Measurements from ENCODE around the gene THADA.
"Not testable (repeated sequence)": the region's sequence is repeated elsewhere in the genome, so short reads cannot be mapped to it uniquely, and the experiment has no call there.

The THADA gene

GRCh38 chr2:43391878-43392215 lies 204.0 kb downstream of the THADA start:
- DNase-seq: no peak

DNA sequence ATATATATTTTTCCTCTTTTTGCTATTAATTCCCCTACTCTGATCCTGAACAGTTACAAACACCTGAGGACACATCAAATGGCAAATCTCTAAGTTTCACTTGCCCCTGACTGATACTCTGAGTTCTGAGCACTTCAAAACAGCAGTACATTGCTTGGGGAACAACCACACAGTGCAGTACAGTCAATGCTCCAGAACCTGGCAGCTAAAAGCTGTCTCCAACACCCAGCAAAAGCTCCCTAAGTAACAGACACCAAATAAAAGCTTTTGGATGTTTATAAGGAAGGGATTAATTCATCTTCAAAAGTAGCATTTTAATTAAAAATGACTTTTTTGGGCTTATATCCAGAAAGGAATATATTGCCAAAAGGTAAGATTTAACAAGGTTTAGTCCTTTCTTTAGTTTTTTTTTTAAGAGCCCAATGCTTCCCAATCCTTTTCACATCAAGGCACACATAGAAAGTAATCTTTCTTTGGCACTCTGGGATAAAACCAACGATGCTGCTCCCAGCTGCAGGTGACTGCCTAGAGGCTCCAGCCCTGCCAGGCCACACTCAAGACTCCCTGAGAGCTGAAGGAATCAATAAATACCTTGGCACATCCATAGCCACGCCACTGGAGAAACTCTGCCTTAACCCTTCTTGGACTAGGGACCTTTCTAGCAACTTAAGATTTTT lies 204.5 kb downstream of the THADA start:
- peak in 1 of 58 donors; percentile 20 for DNase-seq

- DNase-seq: no peak
These were observed 206.0 kb downstream of the THADA start for GRCh38 chr2:43389581-43390466.

DNA sequence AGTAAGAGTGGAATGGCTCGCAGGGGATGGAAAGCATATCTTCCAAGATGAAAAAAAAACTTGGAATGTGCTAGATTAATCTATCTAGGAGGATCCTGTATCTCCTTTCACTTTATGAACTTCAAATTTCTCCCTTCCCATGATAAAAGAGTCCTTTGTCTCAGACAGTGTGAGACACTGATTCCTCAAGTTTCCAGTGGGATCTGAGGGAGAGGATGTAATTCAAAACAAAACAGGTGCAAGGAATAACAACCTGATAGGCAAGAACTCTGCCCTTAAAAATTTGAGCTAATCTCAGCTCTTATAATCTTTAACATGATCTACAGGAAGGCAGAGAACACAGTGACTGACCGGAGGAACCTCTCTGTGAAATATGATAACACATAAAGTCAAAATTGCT lies 207.5 kb downstream of the THADA start:
- no peak for DNase-seq

- no peak for DNase-seq
These were observed 208.5 kb downstream of the THADA start for GRCh38 chr2:43387092-43388062.

DNA sequence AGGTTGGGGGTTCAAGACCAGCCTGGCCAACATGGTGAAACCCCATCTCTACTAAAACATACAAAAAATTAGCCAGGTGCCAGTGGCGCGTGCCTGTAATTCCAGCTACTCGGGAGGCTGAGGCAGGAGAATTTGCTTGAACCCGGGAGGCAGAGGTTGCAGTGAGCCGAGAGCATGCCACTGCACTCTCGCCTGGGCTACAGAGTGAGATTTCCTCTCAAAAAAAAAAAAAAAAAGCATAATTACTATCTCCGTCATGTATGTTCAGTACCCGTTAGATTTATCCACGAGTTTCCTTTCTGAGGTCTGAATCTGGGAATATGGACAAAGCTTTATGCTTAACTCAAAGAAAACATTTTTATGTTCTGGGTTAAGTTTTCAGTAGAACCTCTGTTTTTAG lies 209.2 kb downstream of the THADA start:
- not testable (repeated sequence) for DNase-seq

- no peak for DNase-seq
These were observed 211.7 kb downstream of the THADA start for GRCh38 chr2:43384143-43384542.

DNA sequence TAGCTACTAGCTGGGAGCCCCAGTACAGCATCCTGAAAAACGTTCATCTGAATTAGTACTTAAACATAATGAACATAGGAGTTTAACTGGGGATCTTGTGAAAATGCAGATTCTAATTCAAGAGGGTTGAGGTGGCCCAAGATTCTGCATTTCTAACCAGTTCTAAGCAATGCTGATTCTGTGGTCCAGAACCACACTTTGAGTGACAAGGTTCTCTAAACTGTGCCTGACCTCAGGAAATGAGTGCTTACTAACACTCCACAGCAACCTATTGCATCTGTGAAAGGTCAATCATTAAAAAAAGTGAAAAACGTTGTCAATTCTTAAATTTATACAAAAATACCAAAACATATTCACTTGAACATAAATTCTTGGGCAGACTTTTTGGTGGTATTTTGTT lies 212.3 kb downstream of the THADA start:
- DNase-seq: no peak

- no peak for DNase-seq
These were observed 216.3 kb downstream of the THADA start for GRCh38 chr2:43379494-43379893.

DNA sequence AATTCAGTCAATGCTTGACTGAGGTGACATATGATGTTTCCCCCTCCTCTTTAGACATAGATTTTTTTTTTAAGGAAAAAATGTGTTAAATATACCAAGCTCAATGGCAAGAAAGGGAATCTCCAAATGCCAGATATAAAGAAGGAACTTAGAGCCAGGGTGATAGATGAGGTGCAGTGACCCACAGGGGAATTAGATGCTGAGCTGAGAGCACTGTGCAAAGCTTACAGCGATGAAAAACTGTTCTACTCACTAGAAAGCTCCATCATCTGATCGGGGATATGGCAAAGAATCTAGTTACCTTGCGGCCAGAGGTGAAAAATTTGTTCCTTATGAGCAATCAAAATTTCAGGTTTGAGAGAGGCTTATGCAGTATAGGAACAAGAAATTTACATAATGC lies 218.5 kb downstream of the THADA start:
- no peak for DNase-seq

- no peak for DNase-seq
These were observed 219.2 kb downstream of the THADA start for GRCh38 chr2:43376523-43377198.

- peak in 3 of 58 donors; percentile 3 to 39 (median 10) for DNase-seq
These were observed 219.9 kb downstream of the THADA start for GRCh38 chr2:43375746-43376522.

DNA sequence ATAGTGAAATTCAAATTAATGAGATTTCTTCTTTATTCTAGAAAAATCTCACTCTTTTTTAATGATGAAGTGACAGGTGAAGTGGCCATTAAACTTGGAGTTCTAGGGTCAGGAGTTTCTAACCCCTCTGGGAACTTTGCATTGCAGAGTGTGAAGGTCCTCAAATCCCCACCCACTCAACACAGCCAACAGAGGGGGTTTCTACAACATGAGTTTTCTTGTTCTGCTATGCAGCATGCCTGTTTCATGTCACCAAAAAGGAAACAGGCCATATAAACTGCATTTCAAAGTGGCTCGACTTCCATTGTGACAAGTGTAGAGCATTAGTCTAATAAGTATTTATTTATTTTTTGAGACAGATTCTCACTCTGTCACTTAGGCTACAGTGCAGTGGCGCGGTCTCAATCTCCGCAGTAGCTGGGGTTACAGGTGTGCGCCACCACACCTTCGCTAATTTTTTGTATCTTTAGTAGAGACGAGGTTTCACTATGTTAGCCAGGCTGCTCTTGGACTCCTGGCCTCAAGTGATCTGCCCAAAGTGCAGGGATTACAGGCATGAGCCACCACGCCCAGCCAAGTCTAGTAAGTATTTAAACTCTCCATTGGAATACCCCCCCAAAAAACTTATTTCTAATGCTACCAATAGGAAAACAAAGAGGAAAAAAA lies 223.3 kb downstream of the THADA start:
- DNase-seq: no peak

DNA sequence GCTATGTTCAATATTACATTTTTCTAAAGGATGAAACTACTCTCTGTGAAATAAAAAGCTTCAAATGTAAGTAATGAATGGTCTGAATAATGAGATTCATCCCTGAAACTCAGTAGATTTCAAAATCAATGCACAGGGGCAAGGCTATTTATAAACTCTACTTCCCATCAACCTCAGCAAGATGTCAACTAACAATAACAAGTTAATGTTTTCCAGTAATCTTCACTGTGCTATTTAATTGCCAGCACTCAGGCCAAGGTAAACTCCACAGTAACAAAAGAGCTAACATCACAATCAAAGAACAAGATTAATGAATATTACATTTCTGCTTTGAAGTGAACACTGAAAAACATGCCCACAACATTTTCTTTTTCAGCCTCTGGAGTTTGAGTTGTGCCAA lies 225.1 kb downstream of the THADA start:
- no peak for DNase-seq

GRCh38 chr2:43370146-43370545 lies 225.7 kb downstream of the THADA start:
- no peak for DNase-seq

- DNase-seq: no peak
These were observed 227.1 kb downstream of the THADA start for GRCh38 chr2:43368483-43369385.

DNA sequence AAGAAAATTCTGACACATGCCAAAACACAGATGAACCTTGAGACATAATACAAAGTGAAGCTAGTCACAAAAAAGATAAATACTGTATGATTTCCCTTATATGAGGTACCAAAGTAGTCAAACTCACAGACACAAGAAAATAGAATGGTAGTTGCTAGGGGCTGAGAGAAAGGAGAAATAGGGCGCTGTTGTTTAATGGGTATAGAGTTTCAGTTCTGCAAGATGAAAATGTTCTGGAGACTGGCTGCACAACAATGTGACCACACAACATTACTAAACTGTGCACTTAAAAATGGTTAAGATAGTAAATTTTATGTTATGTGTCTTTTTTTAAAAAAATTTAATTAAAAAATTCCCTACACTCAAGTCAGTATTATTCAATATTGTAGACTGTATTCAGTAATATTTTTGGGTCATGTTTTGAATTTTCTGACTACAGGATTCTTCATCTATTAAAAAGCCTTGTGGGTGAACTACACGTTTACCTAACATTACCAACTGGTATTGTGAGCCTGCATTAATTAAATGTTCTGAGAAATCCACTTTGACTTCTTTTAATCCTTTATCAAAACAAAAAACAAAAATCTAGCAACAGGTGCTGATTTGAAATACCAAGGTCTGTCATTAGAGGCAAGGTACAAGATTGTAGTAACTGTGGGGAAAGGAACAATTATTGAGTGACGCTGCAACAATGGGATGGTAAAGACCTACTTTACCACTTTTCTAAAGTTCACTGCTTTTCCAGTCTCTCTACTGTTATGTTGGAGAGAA lies 228.6 kb downstream of the THADA start:
- DNase-seq: no peak

DNA sequence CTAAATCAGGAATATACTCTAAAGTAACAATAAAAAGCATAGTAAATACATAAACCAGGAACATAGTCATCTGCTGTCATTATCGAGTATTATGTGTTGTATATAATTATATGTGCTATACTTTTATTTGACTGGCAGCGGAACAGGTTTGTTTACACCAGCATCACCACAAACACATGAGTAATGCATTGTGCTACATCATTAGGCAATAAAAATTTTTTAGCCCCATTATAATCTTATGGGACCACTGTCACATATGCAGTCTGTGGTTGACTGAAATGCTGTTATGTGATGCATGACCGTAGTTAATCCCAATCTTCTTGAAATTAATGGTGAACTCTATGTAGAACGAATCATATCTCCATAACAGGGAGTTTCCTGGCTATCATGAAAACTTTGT lies 232.7 kb downstream of the THADA start:
- no peak for DNase-seq

All from anterior cingulate cortex (tissue), 58 donors.